ENCODE data around the gene CLEC12A.
"Not testable (repeated sequence)": the region's sequence is repeated elsewhere in the genome, so short reads cannot be mapped to it uniquely, and the experiment has no call there.

CLEC12A gene

GRCh38 chr12:9971181-9971580, at the start of gene CLEC12A:
Gene CLEC12A (plus strand): TSS chr12:9971409. CDS start chr12:9971597, 188 bp downstream.
- DNase-seq: no peak

DNA sequence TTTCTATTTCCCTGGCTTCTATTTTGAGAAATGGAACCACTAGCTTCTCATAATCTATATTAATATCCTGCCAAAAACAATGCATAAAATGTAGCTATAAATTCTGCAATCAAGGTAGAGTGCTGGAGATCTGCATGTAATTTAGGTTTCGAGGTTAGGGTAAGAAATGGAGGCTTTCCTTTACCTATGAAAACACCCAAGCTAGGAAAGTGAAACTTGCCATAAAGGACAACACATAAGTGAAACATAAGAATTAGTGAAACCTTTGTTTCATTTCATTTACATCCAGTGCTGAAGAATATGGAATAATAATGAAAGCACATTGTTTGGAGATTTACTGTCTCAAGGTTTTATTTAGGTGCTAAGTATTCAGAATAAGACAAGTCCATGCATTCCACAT, 48.8 kb upstream of the CLEC12A start:
- no peak for DNase-seq

- no peak for DNase-seq
These were observed 45.4 kb upstream of the CLEC12A start for GRCh38 chr12:9925705-9926393.

GRCh38 chr12:9926876-9927275, 44.3 kb upstream of the CLEC12A start:
- DNase-seq: no peak

- no peak for DNase-seq
These were observed 42.6 kb upstream of the CLEC12A start for GRCh38 chr12:9928607-9929006.

- DNase-seq: no peak
These were observed 40.0 kb upstream of the CLEC12A start for GRCh38 chr12:9931245-9931644.

GRCh38 chr12:9932270-9932669, 38.9 kb upstream of the CLEC12A start, which contains the start of gene CLEC2A:
Gene CLEC2A (minus strand): TSS chr12:9932370. CDS start chr12:9932329, 41 bp downstream.
- DNase-seq: no peak

GRCh38 chr12:9933958-9934357, 37.3 kb upstream of the CLEC12A start:
- DNase-seq: no peak

GRCh38 chr12:9935026-9935425, 36.2 kb upstream of the CLEC12A start:
- DNase-seq: no peak

GRCh38 chr12:9936591-9936990, 34.6 kb upstream of the CLEC12A start:
- DNase-seq: no peak

DNA sequence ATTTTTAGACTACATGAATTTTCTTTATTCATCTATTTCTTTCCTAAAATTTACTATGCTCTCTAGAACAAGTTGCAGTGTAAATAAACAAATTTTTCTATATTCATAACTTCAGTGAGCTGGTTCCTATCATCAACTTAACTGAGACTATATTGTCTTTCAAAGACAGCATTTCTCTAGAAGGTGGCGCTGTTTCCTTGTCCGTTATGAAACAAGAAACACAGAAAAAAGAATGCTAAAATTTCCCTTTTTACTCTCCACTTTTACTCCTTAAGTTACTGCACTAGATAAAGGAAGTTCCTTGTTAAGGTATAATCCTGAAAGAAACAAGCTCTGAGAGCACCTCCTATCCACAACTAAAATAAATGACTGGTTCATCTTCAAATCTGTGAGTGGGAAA, 30.8 kb upstream of the CLEC12A start:
- DNase-seq: no peak

- DNase-seq: no peak
These were observed 29.4 kb upstream of the CLEC12A start for GRCh38 chr12:9941838-9942237.

DNA sequence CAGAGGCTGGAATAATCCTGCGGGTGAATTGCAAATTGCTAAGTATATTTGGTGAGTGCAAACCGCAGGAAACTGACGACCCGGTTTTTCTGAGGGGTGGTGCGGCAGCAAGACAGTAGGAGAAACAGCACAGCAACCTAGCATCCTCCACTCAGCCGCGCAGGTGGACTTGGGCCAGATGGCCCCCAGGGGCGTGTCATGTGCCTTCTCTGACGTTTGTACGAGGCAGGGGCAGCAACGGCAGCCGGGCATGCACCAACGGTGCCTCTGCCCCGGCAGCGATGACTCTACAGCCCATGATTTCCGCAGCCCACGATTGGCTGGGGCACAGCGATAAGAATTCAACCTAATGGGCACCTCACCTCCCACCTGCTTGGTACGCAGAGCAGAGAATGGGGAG, 28.0 kb upstream of the CLEC12A start:
- DNase-seq: no peak

GRCh38 chr12:9944391-9944790, 26.8 kb upstream of the CLEC12A start:
- no peak for DNase-seq

GRCh38 chr12:9947674-9948073, 23.5 kb upstream of the CLEC12A start:
- DNase-seq: no peak

DNA sequence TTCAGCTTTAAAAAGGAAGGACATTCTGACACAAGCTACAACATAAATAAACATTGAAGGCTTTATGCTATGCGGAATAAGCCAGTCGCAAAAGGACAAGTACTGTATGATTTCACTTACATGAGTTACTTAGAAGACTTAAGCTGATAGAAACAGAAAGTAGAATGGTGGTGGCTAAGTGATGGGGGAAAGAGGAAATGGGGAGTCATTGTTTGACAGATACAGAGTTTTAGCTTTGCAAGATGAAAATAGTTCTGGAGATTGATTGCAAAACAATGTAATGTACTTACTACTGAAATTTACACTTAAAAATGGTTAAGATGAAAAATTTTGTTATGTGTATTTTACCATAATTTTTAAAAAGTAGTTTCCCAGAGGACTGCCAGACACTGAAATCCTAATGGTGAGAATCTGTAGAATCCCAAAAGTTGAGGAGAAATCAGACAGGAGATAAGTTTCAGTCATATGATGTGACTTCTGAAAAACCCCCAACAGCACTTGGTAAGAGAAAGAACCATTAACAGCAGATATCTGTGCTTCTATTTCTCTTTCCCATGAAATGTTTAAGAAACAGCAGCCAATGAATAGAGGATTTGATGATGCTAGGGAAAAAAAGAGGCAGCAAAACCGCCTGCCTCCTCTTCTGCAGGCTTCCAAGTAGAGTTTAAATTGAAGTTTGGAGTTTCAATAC, 22.5 kb upstream of the CLEC12A start:
- no peak for DNase-seq

DNA sequence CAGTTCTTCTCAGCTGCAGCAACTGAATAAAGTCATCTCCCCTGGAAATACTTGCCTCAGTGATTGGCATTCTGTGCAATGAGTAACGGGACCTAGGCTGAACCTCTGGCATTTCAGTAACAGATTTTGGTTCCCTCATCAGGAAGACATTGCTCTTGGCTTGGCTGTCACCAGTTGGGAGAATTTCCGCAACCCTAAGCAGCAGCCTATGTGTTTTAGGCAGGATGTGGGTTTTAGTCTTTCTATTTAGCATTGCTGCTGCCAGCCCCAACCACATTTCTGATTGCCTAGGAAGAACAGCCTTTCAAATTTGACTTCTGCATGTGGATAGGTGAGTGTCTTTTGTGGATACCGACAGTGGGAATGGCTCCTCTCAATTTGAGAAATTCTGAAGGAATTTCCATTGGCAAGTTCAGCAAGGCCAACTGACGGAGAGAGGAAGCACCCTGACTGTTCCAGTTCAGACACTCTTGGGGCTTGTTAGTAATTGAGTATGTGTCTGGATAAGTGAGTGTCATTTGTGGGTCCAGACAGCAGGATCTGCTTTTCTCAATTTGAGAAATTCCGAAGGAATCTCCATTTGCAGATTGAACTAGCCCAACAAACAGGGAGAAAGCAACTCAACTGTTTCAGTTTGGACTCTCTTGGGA, 20.1 kb upstream of the CLEC12A start:
- peak; percentile 3 to 16 for DNase-seq

DNA sequence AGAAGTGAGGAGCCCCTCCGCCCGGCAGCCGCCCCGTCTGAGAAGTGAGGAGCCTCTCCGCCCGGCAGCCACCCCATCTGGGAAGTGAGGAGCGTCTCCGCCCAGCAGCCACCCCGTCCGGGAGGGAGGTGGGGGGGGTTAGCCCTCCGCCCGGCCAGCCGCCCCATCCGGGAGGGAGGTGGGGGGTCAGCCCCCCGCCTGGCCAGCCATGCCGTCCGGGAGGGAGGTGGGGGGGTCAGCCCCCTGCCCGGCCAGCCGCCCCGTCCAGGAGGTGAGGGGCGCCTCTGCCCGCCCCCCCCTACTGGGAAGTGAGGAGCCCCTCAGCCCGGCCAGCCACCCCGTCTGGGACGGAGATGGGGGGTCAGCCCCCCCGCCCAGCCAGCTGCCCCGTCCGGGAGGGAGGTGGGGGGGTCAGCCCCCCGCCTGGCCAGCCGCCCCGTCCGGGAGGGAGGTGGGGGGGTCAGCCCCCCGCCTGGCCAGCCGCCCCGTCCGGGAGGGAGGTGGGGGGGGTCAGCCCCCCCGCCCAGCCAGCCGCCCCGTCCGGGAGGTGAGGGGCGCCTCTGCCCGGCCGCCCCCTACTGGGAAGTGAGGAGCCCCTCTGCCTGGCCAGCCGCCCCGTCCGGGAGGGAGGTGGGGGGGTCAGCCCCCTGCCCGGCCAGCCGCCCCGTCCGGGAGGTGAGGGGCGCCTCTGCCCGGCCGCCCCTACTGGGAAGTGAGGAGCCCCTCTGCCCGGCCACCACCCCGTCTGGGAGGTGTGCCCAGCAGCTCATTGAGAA, 18.1 kb upstream of the CLEC12A start:
- not testable (repeated sequence) for DNase-seq

DNA sequence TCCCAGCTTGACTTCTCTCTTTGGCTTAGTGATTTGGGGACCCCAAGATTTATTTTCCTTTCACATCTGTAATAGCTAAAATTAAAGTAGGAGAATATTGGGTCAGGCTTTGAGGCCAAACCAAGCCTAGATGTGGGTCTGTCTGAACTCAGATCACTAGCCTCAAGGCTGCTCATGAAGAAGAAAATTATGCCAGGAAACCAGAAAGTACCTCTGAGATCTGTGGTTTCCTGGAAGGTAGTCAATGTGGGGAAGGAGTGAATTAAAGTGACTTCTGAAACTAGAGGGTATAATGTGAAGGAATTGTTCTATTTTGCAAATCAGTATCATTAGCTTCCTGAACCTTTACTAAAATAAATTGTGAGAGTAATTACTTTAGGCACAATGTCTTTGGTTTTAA, 13.4 kb upstream of the CLEC12A start:
- no peak for DNase-seq

DNA sequence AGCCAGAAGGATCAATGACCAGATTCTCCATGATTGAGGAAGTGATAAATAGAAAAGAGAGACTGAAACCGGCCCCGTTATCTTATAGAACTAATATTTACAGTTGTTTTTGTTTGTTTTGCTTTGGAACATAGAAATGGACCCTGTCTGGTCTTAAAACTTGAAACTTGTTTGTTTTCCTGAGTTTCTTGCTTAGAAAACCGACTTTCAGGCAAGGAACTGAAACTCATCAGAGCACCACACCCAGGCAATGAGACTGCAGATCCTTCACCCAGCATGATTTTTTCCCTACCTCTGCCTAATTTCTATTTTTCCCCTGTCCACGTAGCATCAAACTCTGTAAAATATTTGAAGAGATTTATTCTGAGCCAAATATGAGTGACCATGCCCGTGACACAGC, 10.6 kb upstream of the CLEC12A start:
- DNase-seq: no peak

DNA sequence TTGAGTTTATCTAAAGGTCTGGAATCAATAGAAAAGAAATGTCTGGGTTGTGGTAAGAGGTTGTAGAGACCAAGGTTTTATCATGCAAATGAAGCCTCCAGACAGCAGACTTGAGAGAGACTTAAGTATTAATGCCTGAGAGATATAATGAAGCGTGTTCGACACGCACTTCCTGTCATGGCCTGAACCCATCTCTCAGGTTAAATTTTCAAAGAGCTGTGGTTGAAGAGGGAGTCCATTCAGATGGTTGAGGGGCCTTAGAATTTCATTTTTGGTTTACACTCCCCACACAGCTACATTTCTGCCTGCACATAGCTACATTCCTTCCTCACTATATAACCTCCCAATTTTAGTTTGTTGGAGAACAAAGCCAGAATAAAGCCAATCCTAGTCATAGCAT, 10.1 kb upstream of the CLEC12A start:
- no peak for DNase-seq

GRCh38 chr12:9961901-9962300, 9.3 kb upstream of the CLEC12A start:
- no peak for DNase-seq

DNA sequence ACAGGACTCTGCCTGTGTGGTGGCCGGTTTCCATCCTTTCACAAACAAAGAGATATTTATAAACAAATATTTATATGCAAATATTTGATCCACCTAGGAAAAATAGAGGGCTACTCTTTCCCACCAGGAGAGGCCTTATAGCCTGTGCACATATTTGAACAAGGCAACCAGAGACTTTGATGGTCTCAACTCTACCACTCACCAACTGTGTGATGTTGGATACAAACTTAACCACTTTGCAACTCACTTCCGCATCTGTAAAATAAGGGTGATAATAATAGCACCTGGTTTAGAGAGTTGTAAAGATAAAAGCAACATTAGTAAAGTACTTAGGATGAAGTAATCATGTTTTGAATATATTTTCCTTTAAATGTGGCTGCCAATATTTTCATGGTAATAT, 1.5 kb upstream of the CLEC12A start:
- no peak for DNase-seq
